ENCODE measurements around the gene HDGFL1.

Gene HDGFL1

GRCh38 chr6:22589118-22589517 is 19.8 kb downstream of the HDGFL1 start:
- no peak for DNase-seq (ENCODE audit: extremely low read depth in 1 of 2, low read depth in 1 of 2)

- DNase-seq (ENCODE audit: extremely low read depth in 1 of 2, low read depth in 1 of 2): no peak
Measured at GRCh38 chr6:22590423-22590822, 21.1 kb downstream of the HDGFL1 start.

- no peak for DNase-seq (ENCODE audit: extremely low read depth in 1 of 2, low read depth in 1 of 2)
Measured at GRCh38 chr6:22593895-22594294, 24.5 kb downstream of the HDGFL1 start.

- DNase-seq (ENCODE audit: extremely low read depth in 1 of 2, low read depth in 1 of 2): no peak
Measured at GRCh38 chr6:22596011-22596410, 26.6 kb downstream of the HDGFL1 start.

GRCh38 chr6:22598339-22598738 is 29.0 kb downstream of the HDGFL1 start:
- no peak for DNase-seq (ENCODE audit: extremely low read depth in 1 of 2, low read depth in 1 of 2)

- DNase-seq (ENCODE audit: extremely low read depth in 1 of 2, low read depth in 1 of 2): no peak
Measured at GRCh38 chr6:22600059-22600458, 30.7 kb downstream of the HDGFL1 start.

GRCh38 chr6:22601984-22602383 is 32.6 kb downstream of the HDGFL1 start:
- no peak for DNase-seq (ENCODE audit: extremely low read depth in 1 of 2, low read depth in 1 of 2)

GRCh38 chr6:22605736-22606135 is 36.4 kb downstream of the HDGFL1 start:
- no peak for DNase-seq (ENCODE audit: extremely low read depth in 1 of 2, low read depth in 1 of 2)

- no peak for DNase-seq (ENCODE audit: extremely low read depth in 1 of 2, low read depth in 1 of 2)
Measured at GRCh38 chr6:22610127-22610526, 40.8 kb downstream of the HDGFL1 start.

GRCh38 chr6:22612236-22612635 is 42.9 kb downstream of the HDGFL1 start:
- DNase-seq (ENCODE audit: extremely low read depth in 1 of 2, low read depth in 1 of 2): no peak

- no peak for DNase-seq (ENCODE audit: extremely low read depth in 1 of 2, low read depth in 1 of 2)
Measured at GRCh38 chr6:22613051-22613450, 43.7 kb downstream of the HDGFL1 start.

- DNase-seq (ENCODE audit: extremely low read depth in 1 of 2, low read depth in 1 of 2): no peak
Measured at GRCh38 chr6:22613695-22614094, 44.3 kb downstream of the HDGFL1 start.

GRCh38 chr6:22614547-22614946 is 45.2 kb downstream of the HDGFL1 start:
- no peak for DNase-seq (ENCODE audit: extremely low read depth in 1 of 2, low read depth in 1 of 2)

GRCh38 chr6:22621028-22621427 is 51.7 kb downstream of the HDGFL1 start:
- DNase-seq (ENCODE audit: extremely low read depth in 1 of 2, low read depth in 1 of 2): no peak

Measured in stimulated activated CD8-positive, alpha-beta memory T cell treated with anti-CD3 and anti-CD28 coated beads, Interleukin-7, amount 100 ng/mL, for 48 hours (primary cell).